SK-N-SH (cell line): ENCODE results near the gene ENO1. TPM values are rescaled to one million over a fixed set of nuclear protein-coding genes. Genes with fewer than 3 reads are reported as not detected.

Experiments
- CTCF ChIA-PET: fragments of 300-600, 350-600 bp; formaldehyde crosslinking; extraction: SDS; loops from one replicate; lab custom pipeline; 2021; lab: Yijun Ruan, JAX
- POLR2A ChIA-PET: fragments of 350-600 bp; sonication (Branson Sonifier 250); formaldehyde crosslinking; extraction: SDS; loops from one replicate; lab custom pipeline; 2020; ENCODE audit warnings: antibody characterized with exemption, inconsistent platforms; lab: Yijun Ruan, JAX
- DNase-seq: peaks from one replicate; pipeline ENCODE4 v3.0.0; 2012
- H2AFZ ChIP-seq: fragments of 200-600 bp; sonication (generic); 2 replicates; pipeline ENCODE4 v1.8.1; 2016; ENCODE audit warnings: antibody characterized with exemption, mild to moderate bottlenecking, low read depth
- H3F3A ChIP-seq: fragments of 200-600 bp; sonication (generic); replicated peaks from 2 replicates; pipeline ENCODE3; 2016; ENCODE audit warnings: antibody characterized with exemption, mild to moderate bottlenecking; ENCODE audit not compliant: insufficient read depth
- H3K27ac ChIP-seq, 2 experiments: fragments of 200-500 bp in 1 of 2; fragments of 200-600 bp in 1 of 2; sonication (Bioruptor generic) in 1 of 2; sonication (generic), shearing (Covaris generic) in 1 of 2; 2 replicates each; pipeline versions ENCODE4 v1.5.1 to v1.6.1; 2014 to 2016; ENCODE audit warnings: low read depth in 2 of 2, inconsistent platforms in 1 of 2, low read length in 1 of 2, mild to moderate bottlenecking in 1 of 2, mixed read lengths in 1 of 2
- H3K27me3 ChIP-seq: fragments of 200-600 bp; sonication (generic), shearing (Covaris generic); 2 replicates; pipeline ENCODE4 v1.6.1; 2016; ENCODE audit warnings: mixed run types; ENCODE audit not compliant: insufficient read depth
- H3K36me3 ChIP-seq, 2 experiments: fragments of 200-500 bp in 1 of 2; fragments of 200-600 bp in 1 of 2; sonication (Bioruptor generic) in 1 of 2; sonication (generic) in 1 of 2; replicated peaks in 1 of 2; 2 replicates each; pipeline versions ENCODE3 to v1.5.1; 2014 to 2016; ENCODE audit warnings: low read length in 1 of 2, mild to moderate bottlenecking in 1 of 2; ENCODE audit not compliant: insufficient read depth in 2 of 2, control insufficient read depth in 1 of 2
- H3K4me1 ChIP-seq, 2 experiments: fragments of 200-500 bp in 1 of 2; fragments of 200-600 bp in 1 of 2; sonication (Bioruptor generic) in 1 of 2; sonication (generic), shearing (Covaris generic) in 1 of 2; 2 replicates each; pipeline versions ENCODE4 v1.5.1 to v1.6.1; 2014 to 2016; ENCODE audit warnings: low read depth in 1 of 2, low read length in 1 of 2, mixed run types in 1 of 2; ENCODE audit not compliant: insufficient read depth in 2 of 2, control insufficient read depth in 1 of 2
- H3K4me2 ChIP-seq: fragments of 200-600 bp; sonication (generic), shearing (Covaris generic); 2 replicates; pipeline ENCODE4 v1.6.1; 2017; ENCODE audit warnings: mixed run types
- H3K4me3 ChIP-seq, 2 experiments: fragments of 200-500 bp in 1 of 2; fragments of 200-600 bp in 1 of 2; sonication (Bioruptor generic) in 1 of 2; sonication (generic), shearing (Covaris generic) in 1 of 2; 2 replicates each; pipeline versions ENCODE4 v1.5.1 to v1.8.1; 2014 to 2016; ENCODE audit warnings: low read depth in 2 of 2, inconsistent platforms in 1 of 2, low read length in 1 of 2, mild to moderate bottlenecking in 1 of 2, mixed read lengths in 1 of 2, moderate library complexity in 1 of 2
- H3K79me2 ChIP-seq: fragments of 200-600 bp; sonication (generic); 2 replicates; pipeline ENCODE4 v1.8.1; 2017; ENCODE audit warnings: mild to moderate bottlenecking; ENCODE audit not compliant: insufficient read depth
- H3K9ac ChIP-seq: fragments of 200-600 bp; sonication (generic); 2 replicates; pipeline ENCODE4 v1.6.1; 2017; ENCODE audit warnings: mixed run types
- H3K9me2 ChIP-seq: fragments of 200-600 bp; sonication (generic); 2 replicates; pipeline ENCODE4 v1.6.1; 2017; ENCODE audit warnings: mixed run types
- H3K9me3 ChIP-seq: fragments of 200-600 bp; sonication (generic); 2 replicates; pipeline ENCODE4 v1.6.1; 2017; ENCODE audit warnings: mixed run types, mild to moderate bottlenecking, moderate library complexity
- H4K20me1 ChIP-seq: fragments of 200-600 bp; sonication (generic); 2 replicates; pipeline ENCODE4 v1.6.1; 2017; ENCODE audit warnings: mild to moderate bottlenecking, mixed run types; ENCODE audit not compliant: insufficient read depth
- CHD2 ChIP-seq: fragments of 150-350 bp; IDR thresholded peaks from 2 replicates; pipeline ENCODE4 v1.6.1; 2018; ENCODE audit warnings: low read length; ENCODE audit not compliant: partially characterized antibody
- ELF1 ChIP-seq: IDR thresholded peaks from 2 replicates; pipeline ENCODE4 v1.4.0; 2012
- EZH2phosphoT487 ChIP-seq: fragments of 200-600 bp; sonication (generic); IDR thresholded peaks from 2 replicates; pipeline ENCODE4 v1.6.1; 2017; ENCODE audit warnings: low read depth, mixed run types, mild to moderate bottlenecking, antibody characterized with exemption, moderate library complexity, borderline replicate concordance
- FOSL2 ChIP-seq: IDR thresholded peaks from 2 replicates; pipeline ENCODE4 v1.4.0; 2012; ENCODE audit warnings: low read depth, mild to moderate bottlenecking, moderate library complexity, borderline replicate concordance
- FOXJ3 ChIP-seq: sonication (generic); formaldehyde crosslinking; IDR thresholded peaks from 2 replicates; pipeline ENCODE4 v1.5.1; 2020; ENCODE audit warnings: mild to moderate bottlenecking, missing genetic modification reagents
- FOXM1 ChIP-seq: IDR thresholded peaks from 2 replicates; pipeline ENCODE4 v1.4.0; 2012; ENCODE audit warnings: low read depth, mild to moderate bottlenecking
- GABPA ChIP-seq: IDR thresholded peaks from 2 replicates; pipeline ENCODE4 v1.4.0; 2012; ENCODE audit warnings: low read depth, mild to moderate bottlenecking
- GATA2 ChIP-seq: sonication (generic); formaldehyde crosslinking; IDR thresholded peaks from 2 replicates; pipeline ENCODE4 v1.5.0; 2020; ENCODE audit warnings: mild to moderate bottlenecking, missing genetic modification reagents
- JUND ChIP-seq: IDR thresholded peaks from 2 replicates; pipeline ENCODE4 v1.4.0; 2012
- MAX ChIP-seq: IDR thresholded peaks from 2 replicates; pipeline ENCODE4 v1.4.0; 2012; ENCODE audit warnings: low read depth
- MEF2A ChIP-seq: IDR thresholded peaks from 2 replicates; pipeline ENCODE4 v1.4.0; 2012; ENCODE audit warnings: low read depth, borderline replicate concordance
- NRF1 ChIP-seq: IDR thresholded peaks from 2 replicates; pipeline ENCODE4 v1.6.1; 2012; ENCODE audit warnings: low read depth, mild to moderate bottlenecking, low read length
- PBX3 ChIP-seq: IDR thresholded peaks from 2 replicates; pipeline ENCODE4; 2012
- POLR2AphosphoS5 ChIP-seq: IDR thresholded peaks from 2 replicates; pipeline ENCODE4 v1.6.1; 2012; ENCODE audit warnings: low read depth, low read length
- RFX5 ChIP-seq: IDR thresholded peaks from 2 replicates; pipeline ENCODE4 v1.6.1; 2012; ENCODE audit warnings: mild to moderate bottlenecking, improper control_type of control experiment, low read length
- SIN3A ChIP-seq: IDR thresholded peaks from 2 replicates; pipeline ENCODE4 v1.6.1; 2012; ENCODE audit warnings: low read depth, mild to moderate bottlenecking, low read length, moderate library complexity, borderline replicate concordance
- TAF1 ChIP-seq: IDR thresholded peaks from 2 replicates; pipeline ENCODE4 v1.6.1; 2012; ENCODE audit warnings: low read depth, mild to moderate bottlenecking, low read length, moderate library complexity, borderline replicate concordance
- TCF12 ChIP-seq: IDR thresholded peaks from 2 replicates; pipeline ENCODE4 v1.4.0; 2012
- USF1 ChIP-seq: IDR thresholded peaks from 2 replicates; pipeline ENCODE4 v1.4.0; 2012; ENCODE audit warnings: low read depth, borderline replicate concordance
- YY1 ChIP-seq: IDR thresholded peaks from 2 replicates; pipeline ENCODE4 v1.4.0; 2012; ENCODE audit warnings: low read depth, mild to moderate bottlenecking
- ZBTB33 ChIP-seq: IDR thresholded peaks from 2 replicates; pipeline ENCODE4 v1.4.0; 2012; ENCODE audit warnings: low read depth, borderline replicate concordance
- WGBS: methylation state at CpG from one replicate; pipeline ENCODE4 v1.1.6; 2017; ENCODE audit warnings: low lambda C conversion rate; 5-methylcytosine and 5-hydroxymethylcytosine counted together
- polyA plus RNA-seq, 3 experiments: library from polyadenylated mRNA; depleted of rRNA; stranded (reverse); fragments of >200 nt; gene quantifications; 2 replicates each; pipeline ENCODE4 v1.2.3, GENCODE V29; 2012

The ENO1 gene
- polyA plus RNA-seq, 1 of the 3 experiments (the other 2 are of a cell fraction) = 1,599 TPM

GRCh38 chr1:8883491-8883890 is 5.0 kb upstream of the ENO1 start:
- WGBS = 74% methylated on average over 3 of the region's 3 CpGs
- peak; percentile 39 for DNase-seq
- ChIA-PET CTCF (no interaction called here), POLR2A (interaction anchor here (0.8 kb wide), 1 partner anchor 8 kb away, joined by 3 read pairs; no protein-coding TSS in a partner anchor)
- Histone ChIP-seq H3K4me2 (no peak overlapping the region), H2AFZ (no peak overlapping the region), H3F3A (peaks cover 20% of the 10 kb centered on the region), H3K79me2 (0 out of 2 replicates have a peak, but pooled peaks cover 2% of the 10 kb centered on the region), H3K27me3 (no peaks in the 10 kb centered on the region), H3K4me3 (no peak overlapping the region), H4K20me1 (no peaks in the 10 kb centered on the region), H3K4me1 (peaks cover 13 to 19% of the 10 kb centered on the region in 2 experiments), H3K9ac (no peak overlapping the region), H3K36me3 (no peaks in the 10 kb centered on the region), H3K9me3 (no peaks in the 10 kb centered on the region), H3K27ac (no peak overlapping the region), H3K9me2 (no peaks in the 10 kb centered on the region)
- TF ChIP-seq YY1 (no peak), USF1 (no peak), RFX5 (no peak), MEF2A (no peak), FOXM1 (no peak), JUND (no peak), SIN3A (no peak), CHD2 (no peak), NRF1 (no peak), TCF12 (no peak), MAX (no peak), ELF1 (no peak), GATA2 (CRISPR knock-in tag) (no peak), ZBTB33 (no peak), GABPA (no peak)

GRCh38 chr1:8879922-8880676 is 1.6 kb upstream of the ENO1 start:
- CTCF ChIA-PET = interaction anchor here (0.9 to 5.3 kb wide), 6 partner anchors 9 to 231 kb away, joined by 3 to 31 read pairs (median 4); no protein-coding TSS in a partner anchor
- 46% methylated on average over 9 of the region's 9 CpGs for WGBS

More at GRCh38 chr1:8879922-8880676, 1.6 kb upstream of the ENO1 start:
- DNase-seq = no peak
- Histone ChIP-seq H3K27ac (peak overlapping the region; percentile 94 to 97), H3K9me2 (no peaks in the 10 kb centered on the region), H3K4me2 (peak overlapping the region; percentile 96), H3K79me2 (peaks cover 36% of the 10 kb centered on the region)
- TF ChIP-seq POLR2AphosphoS5 (no peak), MEF2A (no peak), NRF1 (no peak), EZH2phosphoT487 (no peak), JUND (peak; percentile 61), YY1 (no peak), PBX3 (no peak), ELF1 (no peak), TCF12 (no peak), FOSL2 (peak; percentile 62; the same call in 1 of the 2 replicates), GATA2 (CRISPR knock-in tag) (no peak), FOXJ3 (CRISPR knock-in tag) (no peak), MAX (peak; percentile 47; the same call in 1 of the 2 replicates), TAF1 (0 out of 2 replicates have a peak, but pooled peaks have one; percentile 16)
- TF ChIP-seq, all 33 proteins: peak for 4
- POLR2A ChIA-PET = interaction anchor here (0.7 kb wide), 1 partner anchor 23 kb away, joined by 3 read pairs; no protein-coding TSS in a partner anchor
- Histone ChIP-seq H3K9me3 (no peaks in the 10 kb centered on the region), H3K4me3 (peak overlapping the region in 1 of 2 experiments; percentile 89; a peak in 1 of 4 replicates), H3K9ac (peak overlapping the region; percentile 100), H3K4me1 (peaks cover 19 to 31% of the 10 kb centered on the region in 2 experiments), H3F3A (peaks cover 45% of the 10 kb centered on the region), H3K36me3 (peaks cover 7 to 27% of the 10 kb centered on the region in 2 experiments), H3K27me3 (no peaks in the 10 kb centered on the region), H4K20me1 (peaks cover 27% of the 10 kb centered on the region), H2AFZ (no peak overlapping the region)
